ENCODE results near the gene CAMK1D.
A peak's percentile ranks its signal among the peaks of the same experiment; 100 is the strongest.
"Not testable (repeated sequence)": the region's sequence is repeated elsewhere in the genome, so short reads cannot be mapped to it uniquely, and the experiment has no call there.

CAMK1D gene

DNA sequence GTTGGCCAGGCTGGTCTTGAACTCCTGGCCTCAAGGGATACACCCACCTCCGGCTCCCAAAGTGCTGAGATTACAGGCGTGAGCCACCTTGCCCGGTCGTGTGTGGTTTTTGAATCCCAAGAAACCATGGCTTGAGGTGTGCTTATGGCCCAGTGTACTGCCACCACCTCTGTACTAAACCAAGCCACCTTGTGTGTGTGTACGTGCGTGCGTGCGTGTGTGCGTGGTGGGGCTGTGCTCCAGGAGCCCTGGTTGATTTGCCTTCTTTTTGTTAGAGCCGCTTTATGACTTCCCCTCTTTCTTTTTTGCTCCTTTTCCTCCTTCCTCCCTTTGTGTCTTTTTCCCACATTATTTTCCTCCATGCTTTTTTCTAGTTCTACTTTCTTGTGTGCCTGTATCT lies 121.4 kb downstream of the CAMK1D start:
- DNase-seq, result no peak

DNA sequence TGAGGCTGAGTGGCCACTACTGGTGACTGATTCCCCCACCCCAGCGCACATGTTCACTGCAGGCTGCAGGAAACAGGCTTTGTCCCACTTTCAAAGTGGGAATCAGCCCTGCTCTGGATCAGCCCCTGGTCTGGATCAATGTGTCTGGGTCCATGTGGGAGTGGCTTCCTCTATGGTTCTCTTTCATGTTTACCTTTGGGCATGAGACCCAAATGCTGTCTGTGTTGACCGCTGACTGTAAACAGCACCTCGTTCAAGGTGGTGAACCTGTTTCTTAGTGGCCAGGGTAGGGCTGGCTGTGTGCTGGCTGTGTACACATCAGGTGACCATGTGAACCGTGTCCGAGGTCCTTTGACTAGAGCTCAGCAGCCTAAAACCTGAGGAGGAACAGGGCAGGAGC lies 121.8 kb downstream of the CAMK1D start:
- DNase-seq, result no peak

DNA sequence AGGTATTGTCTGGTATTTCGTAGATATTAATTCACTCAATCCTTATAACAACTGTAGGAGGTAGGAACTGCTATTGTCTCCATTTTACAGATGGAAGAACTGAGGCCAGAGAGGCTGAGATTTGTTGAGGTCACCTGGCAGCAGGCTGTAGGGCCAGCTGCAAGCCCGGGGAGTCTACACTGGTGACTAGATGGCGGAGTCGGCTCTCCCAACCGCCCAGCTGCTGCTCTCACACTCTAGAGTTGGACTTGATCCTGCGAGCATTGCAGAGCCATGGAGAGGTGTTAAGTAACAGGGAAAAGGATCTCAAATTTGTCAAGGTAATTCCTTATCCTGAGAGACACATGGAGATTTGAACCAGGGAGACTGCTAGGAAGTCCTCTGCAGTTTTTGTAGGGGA lies 124.1 kb downstream of the CAMK1D start:
- DNase-seq, result no peak

GRCh38 chr10:12474727-12475412 lies 125.5 kb downstream of the CAMK1D start:
- DNase-seq, result no peak

DNA sequence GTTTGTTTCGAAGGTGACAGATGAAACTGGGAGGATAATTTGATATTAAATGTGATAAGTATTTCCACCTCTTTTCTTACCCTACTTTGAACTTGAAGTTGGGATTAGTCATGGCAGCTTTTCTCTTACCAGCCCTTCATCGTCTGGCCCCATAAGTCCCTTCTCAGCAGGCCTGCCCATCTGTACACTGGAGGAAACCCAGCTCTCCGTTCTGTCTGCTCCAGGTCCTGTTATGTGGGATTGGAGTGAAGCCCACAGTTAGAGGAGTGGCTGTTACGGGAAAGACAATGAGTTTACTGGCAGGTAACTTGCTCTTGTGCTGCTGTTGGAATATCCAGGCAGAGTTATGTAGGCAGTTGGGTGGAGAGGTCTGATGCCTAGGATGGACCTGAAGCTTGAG lies 127.3 kb downstream of the CAMK1D start:
- no peak for DNase-seq

DNA sequence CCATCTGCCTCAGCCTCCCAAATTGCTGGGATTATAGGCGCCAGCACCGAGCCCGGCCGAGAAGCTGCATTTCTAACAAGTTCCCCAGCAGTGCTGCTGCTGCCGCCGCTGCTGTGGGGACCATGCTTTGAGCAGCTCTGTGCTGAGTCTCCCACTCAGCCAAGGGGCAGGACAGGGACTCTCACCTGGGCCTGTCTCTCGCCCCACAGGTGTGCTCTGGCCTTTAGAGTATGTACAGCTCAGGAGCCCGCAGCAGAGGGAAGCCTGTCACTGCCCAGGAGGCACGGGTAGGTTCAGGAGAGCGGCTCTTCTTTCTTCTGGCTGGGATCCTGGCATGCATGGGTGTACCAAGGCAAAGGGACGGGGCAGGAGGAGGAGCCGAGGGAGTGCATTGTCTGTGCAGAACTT lies 130.1 kb downstream of the CAMK1D start:
- no peak for DNase-seq

GRCh38 chr10:12479924-12480323 lies 130.6 kb downstream of the CAMK1D start:
- no peak for DNase-seq

GRCh38 chr10:12480440-12480839 lies 131.1 kb downstream of the CAMK1D start:
- DNase-seq, result no peak

DNA sequence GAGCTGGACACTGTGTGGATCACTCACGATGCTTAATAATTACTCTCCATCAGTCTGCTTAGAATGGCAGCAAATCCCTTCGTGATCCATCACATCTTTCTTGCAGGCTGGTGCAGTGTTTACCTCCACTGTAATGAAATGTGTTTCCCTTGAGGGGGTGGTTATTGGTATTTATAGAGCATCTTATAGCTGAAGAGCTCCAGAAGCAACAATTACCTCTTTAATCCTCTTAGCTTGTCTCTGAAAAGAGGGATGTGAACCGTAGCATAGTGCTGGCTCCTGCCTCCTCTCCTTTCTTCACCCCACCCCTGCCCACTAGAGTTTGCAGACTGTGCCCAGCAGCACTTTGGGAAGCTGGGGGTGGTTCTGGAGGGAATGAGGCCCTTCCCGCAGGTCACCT lies 132.6 kb downstream of the CAMK1D start:
- no peak for DNase-seq

DNA sequence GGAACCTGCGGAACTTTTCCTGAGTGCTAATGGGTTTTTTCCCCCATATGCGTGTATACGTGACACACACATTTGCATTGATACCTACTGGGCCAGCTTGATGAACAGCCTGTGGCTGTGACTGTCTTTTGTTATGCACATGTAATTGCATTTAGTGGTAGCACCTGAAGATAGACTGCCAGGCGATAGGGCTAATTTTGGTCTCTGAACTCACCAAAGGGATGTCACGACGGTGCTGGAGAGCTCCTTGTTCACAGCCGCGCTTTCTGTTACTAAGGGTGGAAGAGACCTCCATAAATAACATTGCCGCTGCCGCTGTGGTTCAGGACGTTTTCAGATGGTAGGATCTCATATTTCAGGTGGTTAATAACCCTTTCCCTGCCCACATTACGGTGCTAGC lies 133.2 kb downstream of the CAMK1D start:
- DNase-seq, result no peak

- no peak for DNase-seq
Observed at GRCh38 chr10:12484002-12484918, 134.9 kb downstream of the CAMK1D start.

DNA sequence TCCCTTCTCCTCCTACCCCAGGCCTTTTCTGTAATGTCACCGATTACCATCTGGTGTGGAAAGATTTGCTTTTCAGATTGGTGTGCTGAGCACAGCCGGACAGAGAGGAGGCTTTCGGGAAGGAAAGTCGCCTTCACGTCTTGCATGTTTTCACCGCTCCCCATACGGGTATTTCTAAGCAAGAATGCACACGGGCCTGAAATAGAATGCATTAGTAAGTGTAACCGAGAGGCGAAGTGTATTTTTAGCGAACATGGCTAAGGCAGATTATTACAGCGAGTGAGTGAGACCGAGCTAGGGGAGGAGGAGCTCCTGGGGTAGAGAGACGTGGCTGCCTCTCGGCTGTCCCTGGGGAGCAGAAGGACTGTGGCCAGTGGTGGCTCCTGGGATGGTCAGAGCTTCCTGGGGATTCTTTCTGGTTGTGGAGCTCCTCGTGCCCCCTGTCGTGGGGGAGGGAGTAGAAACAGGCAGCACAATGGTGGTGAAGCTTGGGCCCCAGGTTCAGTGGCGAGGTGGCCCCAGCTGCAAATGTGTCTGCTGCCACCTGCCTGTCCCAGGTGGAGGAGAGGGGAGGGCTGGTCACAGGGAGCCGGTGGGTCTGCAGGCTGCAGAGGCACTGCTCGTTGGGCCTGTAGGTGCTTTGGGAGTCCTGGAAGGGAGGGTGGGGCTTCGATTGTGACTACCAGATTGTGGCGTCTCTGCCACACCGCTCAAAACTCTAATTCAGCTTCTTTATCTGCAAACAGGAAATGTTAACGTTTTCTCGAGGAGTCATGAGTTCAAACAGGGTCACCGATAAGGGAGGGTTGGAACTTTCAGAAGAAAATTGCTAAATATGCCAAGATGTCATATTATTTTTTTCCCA lies 135.8 kb downstream of the CAMK1D start:
- DNase-seq, result peak; percentile 10

DNA sequence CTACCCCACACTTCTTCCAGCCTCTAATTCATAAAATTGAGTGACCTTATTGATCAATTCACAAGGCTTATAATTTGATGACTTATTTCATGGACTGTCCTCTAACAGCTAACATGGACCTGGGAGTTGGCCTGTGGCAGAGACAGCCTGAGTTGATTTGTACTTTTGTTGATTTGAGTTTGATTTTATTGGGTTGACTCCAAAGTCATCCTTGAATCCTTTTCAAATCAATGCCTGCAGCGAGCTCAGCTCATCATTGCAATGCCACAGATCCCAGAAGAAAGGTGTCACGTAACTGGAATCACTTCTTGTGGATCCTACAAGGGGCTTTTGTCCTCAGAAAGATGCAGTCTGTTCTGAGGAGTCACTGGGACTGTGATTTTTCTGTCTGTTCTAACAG lies 138.0 kb downstream of the CAMK1D start:
- no peak for DNase-seq

DNA sequence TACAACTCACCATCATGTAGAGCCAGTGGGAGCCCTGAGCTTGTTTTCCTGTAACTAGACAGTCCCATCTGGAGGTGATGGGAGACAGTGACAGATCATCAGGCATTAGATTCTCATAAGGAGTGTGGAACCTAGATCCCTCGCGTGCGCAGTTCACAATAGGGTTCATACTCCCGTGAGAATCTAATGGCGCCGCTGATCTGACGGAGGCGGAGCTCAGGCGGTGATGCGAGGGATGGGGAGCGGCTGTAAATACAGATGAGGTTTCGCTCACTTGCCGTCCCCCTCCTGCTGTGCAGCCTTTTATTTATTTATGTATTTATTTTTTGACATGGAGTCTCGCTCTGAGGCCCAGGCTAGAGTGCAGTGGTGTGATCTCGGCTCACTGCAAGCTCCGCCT lies 139.3 kb downstream of the CAMK1D start:
- no peak for DNase-seq

DNA sequence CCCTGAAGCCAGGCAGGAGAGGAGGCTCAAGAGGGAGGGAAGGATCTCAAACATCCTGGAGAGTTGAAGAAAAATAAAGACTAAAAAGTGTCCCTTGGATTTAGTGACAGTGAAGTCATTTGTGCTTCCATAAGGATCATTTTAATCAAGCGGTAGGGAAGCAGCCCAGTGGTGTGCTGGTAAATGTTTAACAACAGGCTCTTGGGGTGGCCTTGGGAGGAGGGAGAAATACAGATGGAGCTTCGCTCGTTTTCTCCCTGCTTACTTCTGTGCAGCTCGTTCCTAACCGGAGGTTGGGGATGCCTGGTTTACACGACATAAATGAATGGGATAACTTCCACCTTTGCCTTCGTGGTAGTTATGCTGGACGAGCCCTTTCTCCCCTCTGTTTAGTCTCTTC lies 140.0 kb downstream of the CAMK1D start:
- DNase-seq, result no peak

- no peak for DNase-seq
Observed at GRCh38 chr10:12489806-12490205, 140.5 kb downstream of the CAMK1D start.

DNA sequence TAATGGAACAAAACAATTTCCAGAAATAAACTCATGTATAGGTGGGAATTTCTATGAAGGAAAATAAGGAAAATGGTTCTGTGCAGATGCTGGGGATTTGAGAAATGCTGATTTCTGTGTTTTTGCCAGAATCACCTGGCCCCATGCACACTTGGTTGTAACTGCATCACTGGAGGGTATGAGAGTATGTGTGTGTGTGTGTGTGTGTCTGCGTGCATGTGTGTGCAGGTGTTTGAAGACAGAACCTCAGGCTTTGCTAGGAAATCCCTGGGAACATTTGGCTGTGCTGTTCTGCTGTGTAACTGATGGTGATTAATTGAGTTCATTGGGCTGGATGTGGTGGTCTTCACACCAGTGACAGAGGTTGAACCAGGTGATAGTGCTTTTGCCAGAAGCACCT lies 141.6 kb downstream of the CAMK1D start:
- no peak for DNase-seq

DNA sequence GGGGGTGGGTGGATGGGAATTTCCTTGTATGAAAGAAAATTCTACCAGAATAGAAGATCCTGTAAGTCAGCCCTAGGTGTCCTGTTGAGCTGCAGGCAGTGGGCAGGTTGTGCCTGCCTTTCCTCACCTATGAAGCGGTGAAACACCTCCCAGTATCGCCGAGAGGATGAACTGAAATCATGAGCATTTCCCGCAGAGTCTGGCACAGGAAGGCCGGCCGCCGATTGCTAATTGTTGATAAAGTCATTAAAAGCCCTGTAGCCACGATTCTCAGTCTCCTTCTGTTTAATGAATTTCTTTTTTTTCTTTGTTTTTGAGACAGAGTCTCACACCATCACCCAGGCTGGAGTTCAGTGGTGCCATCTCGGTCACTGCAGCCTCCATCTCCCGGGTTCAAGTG lies 142.1 kb downstream of the CAMK1D start:
- no peak for DNase-seq

- no peak for DNase-seq
Observed at GRCh38 chr10:12492016-12492415, 142.7 kb downstream of the CAMK1D start.

- not testable (repeated sequence) for DNase-seq
Observed at GRCh38 chr10:12497046-12497445, 147.7 kb downstream of the CAMK1D start.

DNA sequence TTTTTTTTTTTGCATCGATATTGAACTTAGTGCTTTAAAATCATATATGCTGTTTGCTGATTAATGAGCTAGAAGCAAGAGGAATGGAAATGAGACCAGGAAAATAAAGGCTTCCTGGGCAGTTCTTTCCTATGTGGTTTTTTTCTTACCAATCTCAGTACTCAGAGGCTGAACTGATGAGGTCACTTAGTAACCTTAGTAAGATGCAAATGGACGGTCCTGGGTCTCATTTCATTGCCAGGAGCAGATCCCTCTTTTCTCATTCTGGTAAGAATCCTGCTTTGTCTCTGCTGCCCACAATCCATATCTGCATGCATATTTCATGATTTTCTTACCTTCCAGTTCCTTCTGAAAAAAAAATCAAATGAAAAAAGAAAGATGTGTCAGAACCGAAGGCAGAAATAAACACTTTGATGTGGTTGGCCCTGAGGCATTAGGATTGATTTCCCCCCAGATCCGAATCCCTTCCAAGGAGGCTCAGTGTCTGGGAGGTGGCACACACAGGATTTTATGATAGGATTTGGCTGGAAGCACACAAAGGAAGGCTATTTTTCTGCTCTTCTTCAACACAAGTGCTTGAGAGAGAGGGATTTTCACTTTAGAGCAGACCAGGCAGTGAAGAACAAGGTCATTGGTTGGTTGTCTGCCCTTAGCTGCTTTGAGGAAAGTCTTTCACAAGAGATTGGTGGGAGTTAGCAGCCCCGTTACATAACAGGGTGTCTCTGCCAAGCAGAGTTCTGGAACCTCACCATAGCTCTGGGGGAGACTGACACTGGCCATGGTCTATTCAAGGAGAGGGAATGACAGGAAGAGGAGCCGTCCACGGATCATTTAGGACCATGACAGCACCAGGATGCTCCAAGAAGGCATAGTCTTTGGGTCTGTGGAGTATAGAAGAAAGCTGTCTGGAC lies 150.0 kb downstream of the CAMK1D start:
- DNase-seq, result no peak

All from central memory CD4-positive, alpha-beta T cell (primary cell).